ENCODE results near the gene OSM. TPM values are rescaled to one million over a fixed set of nuclear protein-coding genes. Genes with fewer than 3 reads are reported as not detected.

Gene OSM
- total RNA-seq, 1 donor from 2014 or later, result 0.52 TPM

DNA sequence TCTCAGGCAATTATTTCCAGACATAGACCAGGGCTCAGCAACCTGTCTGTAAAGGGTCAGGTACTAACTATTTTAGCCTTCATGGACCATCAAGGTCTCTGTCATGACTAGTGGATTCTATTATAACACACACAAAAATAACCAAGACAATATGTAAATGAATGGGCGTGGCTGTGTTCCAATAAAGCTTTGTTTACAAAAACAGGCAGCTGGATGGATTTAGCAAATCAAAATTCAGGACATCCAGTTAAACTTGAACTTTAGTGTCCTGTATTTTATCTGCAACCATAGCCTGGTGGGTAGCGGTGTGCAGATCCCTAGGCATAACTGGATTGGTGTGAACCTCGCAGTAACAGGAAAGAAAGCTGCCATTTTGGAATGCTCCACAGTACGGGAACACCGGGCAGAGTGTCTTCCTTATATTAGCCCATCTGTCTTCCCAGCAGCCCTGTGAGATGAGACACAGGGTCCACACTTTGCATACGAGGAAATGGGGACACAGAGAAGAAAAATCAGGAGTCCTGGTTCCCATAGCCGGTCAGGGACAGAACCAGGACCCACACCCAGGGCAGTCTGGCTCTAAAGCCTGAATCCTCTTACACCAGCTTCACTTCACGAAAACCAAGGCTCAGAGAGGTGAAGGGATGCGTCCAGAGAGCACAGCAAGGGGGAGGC is 35.7 kb downstream of the OSM start:
- Histone ChIP-seq H3K27ac (ENCODE audit: low read depth, low read length) (no peak overlapping the region), H3K9ac (ENCODE audit: low read depth in 1 of 3, low read length in 3 of 3) (no peak overlapping the region), H3K4me3 (ENCODE audit: low read length in 3 of 3) (no peak overlapping the region), H3K9me3 (ENCODE audit: control insufficient read depth in 3 of 3, low read length in 3 of 3) (no peaks in the 10 kb centered on the region), H3K27me3 (ENCODE audit: control insufficient read depth in 3 of 3, insufficient read depth in 3 of 3, low read length in 3 of 3) (peaks cover 20 to 25% (median 25%) of the 10 kb centered on the region in 3 donors), H3K4me1 (ENCODE audit: control insufficient read depth in 3 of 3, insufficient read depth in 3 of 3, low read length in 3 of 3) (no peaks in the 10 kb centered on the region), H3K36me3 (ENCODE audit: control insufficient read depth in 3 of 3, insufficient read depth in 3 of 3, low read length in 3 of 3) (no peaks in the 10 kb centered on the region)

DNA sequence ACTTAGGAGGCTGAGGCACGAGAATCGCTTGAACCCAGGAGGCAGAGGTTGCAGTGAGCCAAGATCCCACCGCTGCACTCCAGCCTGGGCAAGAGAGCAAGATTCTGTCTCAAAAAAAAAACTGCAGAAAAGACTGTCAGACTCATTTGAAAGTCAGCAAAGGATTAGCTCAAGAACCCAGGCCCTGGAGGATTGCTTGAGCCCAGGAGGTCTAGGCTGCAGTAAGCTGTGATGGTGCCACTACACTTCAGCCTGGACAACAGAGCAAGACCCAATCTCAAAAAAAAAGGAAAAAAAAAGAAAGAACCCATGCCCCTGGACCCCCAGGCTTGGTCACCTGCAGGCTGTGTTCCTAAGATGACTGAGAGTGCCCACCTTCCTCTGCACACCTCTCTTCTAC is 36.3 kb downstream of the OSM start:
- Histone ChIP-seq H3K4me1 (ENCODE audit: control insufficient read depth in 3 of 3, insufficient read depth in 3 of 3, low read length in 3 of 3) (no peaks in the 10 kb centered on the region), H3K4me3 (ENCODE audit: low read length in 3 of 3) (no peak overlapping the region), H3K36me3 (ENCODE audit: control insufficient read depth in 3 of 3, insufficient read depth in 3 of 3, low read length in 3 of 3) (no peaks in the 10 kb centered on the region), H3K9ac (ENCODE audit: low read depth in 1 of 3, low read length in 3 of 3) (no peak overlapping the region), H3K27ac (ENCODE audit: low read depth, low read length) (no peak overlapping the region), H3K27me3 (ENCODE audit: control insufficient read depth in 3 of 3, insufficient read depth in 3 of 3, low read length in 3 of 3) (peaks cover 21 to 26% (median 22%) of the 10 kb centered on the region in 3 donors), H3K9me3 (ENCODE audit: control insufficient read depth in 3 of 3, low read length in 3 of 3) (no peaks in the 10 kb centered on the region)

DNA sequence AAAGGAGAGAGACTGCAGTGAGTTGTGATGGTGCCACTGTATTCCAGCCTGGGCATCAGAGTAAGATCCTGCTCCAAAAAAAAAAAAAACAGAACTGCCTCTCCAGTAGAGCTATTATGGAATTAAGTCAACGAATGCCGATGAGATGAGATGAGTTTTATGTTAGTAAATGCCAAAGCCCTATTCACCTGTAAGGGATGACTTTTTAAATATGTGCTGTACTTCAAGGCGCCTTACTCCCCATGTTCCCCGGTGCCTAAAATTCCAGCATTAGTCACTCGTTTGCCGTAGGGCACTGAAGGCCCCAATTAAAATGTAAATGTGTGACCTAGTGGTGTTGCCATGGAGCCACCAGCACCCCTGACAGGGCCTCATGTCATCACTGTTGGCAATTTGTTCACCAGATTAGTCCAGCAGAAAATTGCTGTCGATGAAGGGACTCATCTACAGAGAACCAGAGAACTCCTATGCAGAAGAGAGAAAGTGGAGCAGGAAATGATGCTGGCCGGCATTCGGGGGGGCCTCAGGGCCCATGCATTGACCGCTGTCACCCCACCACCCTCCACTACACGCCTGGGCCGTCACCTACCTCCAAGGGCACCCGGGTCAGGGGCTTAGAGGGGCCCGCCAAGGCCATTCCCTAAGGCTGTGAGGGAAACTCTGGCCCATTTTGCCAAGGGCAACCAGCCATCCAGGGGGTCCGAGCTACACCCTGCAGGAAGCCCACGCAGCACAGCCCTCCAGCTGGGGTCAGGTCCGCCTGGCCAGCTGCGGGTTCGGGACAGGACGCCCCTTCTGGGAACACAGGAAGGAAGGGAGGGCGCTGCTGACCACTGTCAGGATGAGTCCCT is 37.9 kb downstream of the OSM start:
- no peaks in the 10 kb centered on the region for H3K9me3 ChIP-seq (ENCODE audit: control insufficient read depth in 3 of 3, low read length in 3 of 3)
- no peak overlapping the region for H3K4me3 ChIP-seq (ENCODE audit: low read length in 3 of 3)
- H3K36me3 ChIP-seq (ENCODE audit: control insufficient read depth in 3 of 3, insufficient read depth in 3 of 3, low read length in 3 of 3), result no peaks in the 10 kb centered on the region
- no peak overlapping the region for H3K9ac ChIP-seq (ENCODE audit: low read depth in 1 of 3, low read length in 3 of 3)
- no peak overlapping the region for H3K27ac ChIP-seq (ENCODE audit: low read depth, low read length)
- H3K4me1 ChIP-seq (ENCODE audit: control insufficient read depth in 3 of 3, insufficient read depth in 3 of 3, low read length in 3 of 3), result no peaks in the 10 kb centered on the region
- peaks cover 20 to 26% (median 24%) of the 10 kb centered on the region in 3 donors for H3K27me3 ChIP-seq (ENCODE audit: control insufficient read depth in 3 of 3, insufficient read depth in 3 of 3, low read length in 3 of 3)

DNA sequence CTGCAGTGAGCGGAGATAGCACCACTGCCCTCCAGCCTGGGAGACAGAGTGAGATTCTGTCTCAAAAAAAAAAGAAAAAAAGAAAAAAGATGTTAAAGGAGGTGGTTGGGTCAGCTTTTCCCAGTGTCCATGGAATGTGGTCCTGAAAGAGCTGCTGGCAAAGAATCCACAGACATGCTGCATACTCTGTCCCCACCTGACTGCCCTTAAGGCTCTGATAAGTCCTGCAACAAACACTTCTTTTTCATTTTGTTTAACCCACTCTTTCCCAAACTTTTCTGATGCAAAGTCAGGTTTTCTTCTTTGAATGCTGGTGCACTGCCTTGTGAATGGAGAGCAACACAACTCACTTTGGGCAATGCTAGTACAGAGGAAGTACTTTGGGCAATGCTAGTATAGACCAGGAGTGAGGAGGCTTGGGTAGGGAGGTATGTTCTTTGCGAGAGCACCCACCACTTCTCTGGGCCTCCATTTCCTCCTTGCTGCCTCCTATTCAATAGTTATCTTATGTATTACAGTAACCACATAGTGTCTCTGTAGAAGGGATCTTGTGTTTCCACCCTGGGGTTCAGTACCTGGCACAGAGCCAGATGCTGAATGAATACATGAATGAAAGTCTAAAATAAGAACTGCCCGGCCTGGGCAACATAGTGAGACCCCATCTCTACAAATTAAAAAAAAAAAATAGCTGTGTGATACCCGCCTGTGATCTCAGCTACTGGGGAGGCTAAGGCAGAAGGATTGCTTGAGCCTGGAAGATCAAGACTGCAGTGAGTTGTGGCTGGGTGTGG is 39.0 kb downstream of the OSM start:
- H3K36me3 ChIP-seq (ENCODE audit: control insufficient read depth in 3 of 3, insufficient read depth in 3 of 3, low read length in 3 of 3), result no peaks in the 10 kb centered on the region
- no peak overlapping the region for H3K27ac ChIP-seq (ENCODE audit: low read depth, low read length)
- no peaks in the 10 kb centered on the region for H3K9me3 ChIP-seq (ENCODE audit: control insufficient read depth in 3 of 3, low read length in 3 of 3)
- peaks cover 17 to 22% (median 20%) of the 10 kb centered on the region in 3 donors for H3K27me3 ChIP-seq (ENCODE audit: control insufficient read depth in 3 of 3, insufficient read depth in 3 of 3, low read length in 3 of 3)
- no peak overlapping the region for H3K4me3 ChIP-seq (ENCODE audit: low read length in 3 of 3)
- H3K9ac ChIP-seq (ENCODE audit: low read depth in 1 of 3, low read length in 3 of 3), result no peak overlapping the region
- H3K4me1 ChIP-seq (ENCODE audit: control insufficient read depth in 3 of 3, insufficient read depth in 3 of 3, low read length in 3 of 3), result no peaks in the 10 kb centered on the region

DNA sequence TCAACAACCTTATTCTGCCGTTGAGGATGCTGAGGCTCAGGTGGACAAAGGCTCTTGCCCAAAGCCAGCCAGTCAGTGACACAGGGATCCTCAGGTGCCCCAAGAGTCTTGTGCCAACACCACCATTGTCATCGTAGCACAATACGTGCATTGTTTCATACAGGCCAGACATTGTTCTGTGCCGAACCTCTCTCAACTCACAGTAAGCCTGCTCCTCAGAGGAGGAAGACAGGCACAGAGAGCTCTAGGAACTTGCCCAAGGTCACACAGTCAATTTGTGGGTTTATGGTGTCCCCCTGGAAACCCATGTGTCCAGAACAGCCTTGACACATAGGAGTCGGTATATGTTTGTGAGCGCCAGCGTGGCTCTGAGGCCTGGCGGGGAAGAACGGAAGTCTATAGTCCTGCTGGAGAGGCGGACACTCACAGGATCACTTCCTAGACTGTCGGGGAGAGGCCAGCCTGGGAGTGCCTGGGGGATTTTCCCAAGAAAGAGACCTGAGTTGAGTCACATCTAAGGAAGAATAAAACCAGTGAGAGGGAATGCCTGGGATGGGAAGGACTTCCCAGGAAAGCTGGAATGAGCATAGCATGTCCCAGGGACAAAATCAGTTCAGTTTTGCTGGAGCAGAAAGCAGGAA is 40.3 kb downstream of the OSM start:
- Histone ChIP-seq H3K4me1 (ENCODE audit: control insufficient read depth in 3 of 3, insufficient read depth in 3 of 3, low read length in 3 of 3) (no peaks in the 10 kb centered on the region), H3K4me3 (ENCODE audit: low read length in 3 of 3) (no peak overlapping the region), H3K9me3 (ENCODE audit: control insufficient read depth in 3 of 3, low read length in 3 of 3) (no peaks in the 10 kb centered on the region), H3K9ac (ENCODE audit: low read depth in 1 of 3, low read length in 3 of 3) (no peak overlapping the region), H3K27ac (ENCODE audit: low read depth, low read length) (no peak overlapping the region), H3K27me3 (ENCODE audit: control insufficient read depth in 3 of 3, insufficient read depth in 3 of 3, low read length in 3 of 3) (peaks cover 19 to 25% (median 21%) of the 10 kb centered on the region in 3 donors), H3K36me3 (ENCODE audit: control insufficient read depth in 3 of 3, insufficient read depth in 3 of 3, low read length in 3 of 3) (no peaks in the 10 kb centered on the region)

DNA sequence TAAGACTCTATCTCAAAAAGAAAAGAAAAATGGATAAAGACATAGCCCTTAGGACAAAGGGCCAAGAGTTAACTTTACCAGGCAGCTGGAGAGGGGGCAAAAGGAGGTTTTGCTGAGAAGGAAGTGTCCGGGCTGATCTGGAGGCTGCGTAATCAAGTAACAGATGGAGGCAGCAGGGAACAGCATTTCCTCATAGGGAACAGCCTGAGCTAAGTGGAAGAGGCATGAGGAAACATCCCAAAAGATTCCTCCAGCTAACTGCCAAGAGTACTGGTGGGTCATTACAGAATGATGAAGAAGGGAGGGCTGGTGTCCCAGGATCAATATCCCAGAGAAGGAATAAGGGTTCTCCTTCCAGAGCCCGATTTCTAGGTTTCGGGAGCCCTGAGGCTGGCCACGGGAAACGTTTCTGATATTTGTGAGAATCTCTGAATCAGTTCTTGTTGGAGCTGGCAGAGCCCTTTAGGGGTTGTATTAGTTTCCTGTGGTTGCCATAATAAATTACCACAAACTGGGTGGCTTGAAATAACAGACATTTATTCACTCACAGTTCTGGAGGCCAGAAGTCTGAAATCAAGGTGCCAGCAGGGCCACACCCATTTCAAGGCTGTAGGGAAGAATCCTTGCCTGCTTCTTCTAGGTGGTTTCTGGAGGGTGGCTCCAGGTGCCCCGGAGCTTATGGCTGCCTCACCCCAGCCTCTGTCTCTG is 41.3 kb downstream of the OSM start:
- peaks cover 17 to 27% (median 23%) of the 10 kb centered on the region in 3 donors for H3K27me3 ChIP-seq (ENCODE audit: control insufficient read depth in 3 of 3, insufficient read depth in 3 of 3, low read length in 3 of 3)
- H3K27ac ChIP-seq (ENCODE audit: low read depth, low read length), result no peak overlapping the region
- no peak overlapping the region for H3K9ac ChIP-seq (ENCODE audit: low read depth in 1 of 3, low read length in 3 of 3)
- H3K4me3 ChIP-seq (ENCODE audit: low read length in 3 of 3), result no peak overlapping the region
- H3K4me1 ChIP-seq (ENCODE audit: control insufficient read depth in 3 of 3, insufficient read depth in 3 of 3, low read length in 3 of 3), result no peaks in the 10 kb centered on the region
- no peaks in the 10 kb centered on the region for H3K9me3 ChIP-seq (ENCODE audit: control insufficient read depth in 3 of 3, low read length in 3 of 3)
- H3K36me3 ChIP-seq (ENCODE audit: control insufficient read depth in 3 of 3, insufficient read depth in 3 of 3, low read length in 3 of 3), result no peaks in the 10 kb centered on the region

- Histone ChIP-seq H3K36me3 (ENCODE audit: control insufficient read depth in 3 of 3, insufficient read depth in 3 of 3, low read length in 3 of 3) (no peaks in the 10 kb centered on the region), H3K27me3 (ENCODE audit: control insufficient read depth in 3 of 3, insufficient read depth in 3 of 3, low read length in 3 of 3) (peaks cover 17 to 31% (median 23%) of the 10 kb centered on the region in 3 donors), H3K27ac (ENCODE audit: low read depth, low read length) (no peak overlapping the region), H3K9me3 (ENCODE audit: control insufficient read depth in 3 of 3, low read length in 3 of 3) (no peaks in the 10 kb centered on the region), H3K4me3 (ENCODE audit: low read length in 3 of 3) (no peak overlapping the region), H3K9ac (ENCODE audit: low read depth in 1 of 3, low read length in 3 of 3) (no peak overlapping the region), H3K4me1 (ENCODE audit: control insufficient read depth in 3 of 3, insufficient read depth in 3 of 3, low read length in 3 of 3) (no peaks in the 10 kb centered on the region)
Observed at GRCh38 chr22:30224161-30224857, 42.3 kb downstream of the OSM start.

GRCh38 chr22:30223303-30223702 is 43.3 kb downstream of the OSM start:
- H3K36me3 ChIP-seq (ENCODE audit: control insufficient read depth in 3 of 3, insufficient read depth in 3 of 3, low read length in 3 of 3), result no peaks in the 10 kb centered on the region
- peaks cover 17 to 31% (median 19%) of the 10 kb centered on the region in 3 donors for H3K27me3 ChIP-seq (ENCODE audit: control insufficient read depth in 3 of 3, insufficient read depth in 3 of 3, low read length in 3 of 3)
- no peaks in the 10 kb centered on the region for H3K9me3 ChIP-seq (ENCODE audit: control insufficient read depth in 3 of 3, low read length in 3 of 3)
- no peaks in the 10 kb centered on the region for H3K4me1 ChIP-seq (ENCODE audit: control insufficient read depth in 3 of 3, insufficient read depth in 3 of 3, low read length in 3 of 3)
- H3K9ac ChIP-seq (ENCODE audit: low read depth in 1 of 3, low read length in 3 of 3), result no peak overlapping the region
- no peak overlapping the region for H3K4me3 ChIP-seq (ENCODE audit: low read length in 3 of 3)
- no peak overlapping the region for H3K27ac ChIP-seq (ENCODE audit: low read depth, low read length)

GRCh38 chr22:30222321-30222720 is 44.3 kb downstream of the OSM start:
- Histone ChIP-seq H3K27me3 (ENCODE audit: control insufficient read depth in 3 of 3, insufficient read depth in 3 of 3, low read length in 3 of 3) (peaks cover 17 to 31% (median 19%) of the 10 kb centered on the region in 3 donors), H3K9ac (ENCODE audit: low read depth in 1 of 3, low read length in 3 of 3) (no peak overlapping the region), H3K4me1 (ENCODE audit: control insufficient read depth in 3 of 3, insufficient read depth in 3 of 3, low read length in 3 of 3) (no peaks in the 10 kb centered on the region), H3K27ac (ENCODE audit: low read depth, low read length) (no peak overlapping the region), H3K9me3 (ENCODE audit: control insufficient read depth in 3 of 3, low read length in 3 of 3) (no peaks in the 10 kb centered on the region), H3K4me3 (ENCODE audit: low read length in 3 of 3) (no peak overlapping the region), H3K36me3 (ENCODE audit: control insufficient read depth in 3 of 3, insufficient read depth in 3 of 3, low read length in 3 of 3) (no peaks in the 10 kb centered on the region)

Data from skeletal muscle tissue (tissue), 4 donors.